ENCODE measurements around the gene FHOD3. TPM values are rescaled to one million over a fixed set of nuclear protein-coding genes. Genes with fewer than 3 reads are reported as not detected.

The FHOD3 gene
- total RNA-seq, 1 donor = 3.0 TPM

DNA sequence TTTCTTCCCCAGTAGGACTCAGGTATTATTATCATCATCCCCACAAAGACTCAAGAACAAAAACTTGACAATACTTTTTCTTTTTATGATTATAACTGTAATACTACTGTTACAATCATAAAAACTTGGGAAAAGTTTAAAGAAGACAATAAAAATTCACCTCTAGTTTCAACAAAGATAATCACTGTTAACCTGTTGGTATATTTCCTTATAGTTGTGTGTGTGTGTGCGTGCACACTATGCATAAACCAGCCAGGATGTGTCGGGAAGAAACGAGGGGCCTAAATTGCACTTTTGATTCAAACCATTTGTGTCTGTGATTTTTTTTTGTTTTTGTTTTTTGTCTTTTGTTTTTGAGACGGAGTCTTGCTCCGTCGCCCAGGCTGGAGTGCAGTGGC lies 298.3 kb downstream of the FHOD3 start:
- TF ChIP-seq, protein P1, sequence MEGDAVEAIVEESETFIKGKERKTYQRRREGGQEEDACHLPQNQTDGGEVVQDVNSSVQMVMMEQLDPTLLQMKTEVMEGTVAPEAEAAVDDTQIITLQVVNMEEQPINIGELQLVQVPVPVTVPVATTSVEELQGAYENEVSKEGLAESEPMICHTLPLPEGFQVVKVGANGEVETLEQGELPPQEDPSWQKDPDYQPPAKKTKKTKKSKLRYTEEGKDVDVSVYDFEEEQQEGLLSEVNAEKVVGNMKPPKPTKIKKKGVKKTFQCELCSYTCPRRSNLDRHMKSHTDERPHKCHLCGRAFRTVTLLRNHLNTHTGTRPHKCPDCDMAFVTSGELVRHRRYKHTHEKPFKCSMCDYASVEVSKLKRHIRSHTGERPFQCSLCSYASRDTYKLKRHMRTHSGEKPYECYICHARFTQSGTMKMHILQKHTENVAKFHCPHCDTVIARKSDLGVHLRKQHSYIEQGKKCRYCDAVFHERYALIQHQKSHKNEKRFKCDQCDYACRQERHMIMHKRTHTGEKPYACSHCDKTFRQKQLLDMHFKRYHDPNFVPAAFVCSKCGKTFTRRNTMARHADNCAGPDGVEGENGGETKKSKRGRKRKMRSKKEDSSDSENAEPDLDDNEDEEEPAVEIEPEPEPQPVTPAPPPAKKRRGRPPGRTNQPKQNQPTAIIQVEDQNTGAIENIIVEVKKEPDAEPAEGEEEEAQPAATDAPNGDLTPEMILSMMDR (IDR thresholded peaks at IDR 0.05; ENCODE audit: insufficient read depth, low read length) = no peak
- no peak for DNase-seq (ENCODE audit: low read depth)
- no peak overlapping the region for H3K4me3 ChIP-seq (ENCODE audit: low read depth, low read length)

DNA sequence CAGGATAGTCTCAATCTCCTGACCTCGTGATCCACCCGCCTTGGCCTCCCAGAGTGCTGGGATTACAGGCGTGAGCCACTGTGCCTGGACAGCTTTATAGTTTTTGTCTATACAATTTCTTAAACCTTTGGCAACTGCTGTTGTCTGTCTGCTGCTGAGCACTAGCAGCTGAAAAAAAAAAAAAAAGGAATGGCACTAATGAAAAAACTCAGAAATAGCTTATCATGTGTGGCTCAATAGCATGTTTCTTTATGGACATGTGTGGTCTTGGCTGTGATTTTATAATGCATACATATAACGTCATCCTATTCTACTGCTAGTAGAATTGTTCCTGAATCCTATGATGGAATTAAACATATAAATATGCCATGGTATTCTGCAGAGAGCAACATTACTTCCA lies 300.1 kb downstream of the FHOD3 start:
- H3K4me3 ChIP-seq (ENCODE audit: low read depth, low read length) = no peak overlapping the region
- no peak for DNase-seq (ENCODE audit: low read depth)
- TF ChIP-seq, protein P1 (IDR thresholded peaks at IDR 0.05; ENCODE audit: insufficient read depth, low read length) = no peak

DNA sequence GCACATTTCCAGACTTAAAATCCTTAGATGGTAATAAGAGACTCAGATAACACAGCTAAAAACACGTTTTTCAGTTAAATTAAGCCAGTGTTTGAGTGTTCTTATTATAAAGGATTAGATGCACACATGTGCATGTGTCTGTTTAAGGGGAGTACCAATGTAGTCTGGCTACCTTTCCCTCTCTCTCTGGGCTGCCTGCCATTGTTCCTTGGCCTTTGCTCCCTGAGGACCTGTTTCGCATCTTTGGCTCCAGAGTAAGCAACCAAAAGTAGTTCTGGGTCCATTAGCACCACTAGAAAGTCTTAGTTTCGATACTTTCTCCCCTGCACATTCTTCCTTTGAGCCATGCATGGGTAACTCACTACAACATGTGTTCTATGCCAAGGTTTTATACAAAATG lies 303.0 kb downstream of the FHOD3 start:
- TF ChIP-seq, protein P1 (IDR thresholded peaks at IDR 0.05; ENCODE audit: insufficient read depth, low read length) = no peak
- no peak for DNase-seq (ENCODE audit: low read depth)
- no peak overlapping the region for H3K4me3 ChIP-seq (ENCODE audit: low read depth, low read length)

DNA sequence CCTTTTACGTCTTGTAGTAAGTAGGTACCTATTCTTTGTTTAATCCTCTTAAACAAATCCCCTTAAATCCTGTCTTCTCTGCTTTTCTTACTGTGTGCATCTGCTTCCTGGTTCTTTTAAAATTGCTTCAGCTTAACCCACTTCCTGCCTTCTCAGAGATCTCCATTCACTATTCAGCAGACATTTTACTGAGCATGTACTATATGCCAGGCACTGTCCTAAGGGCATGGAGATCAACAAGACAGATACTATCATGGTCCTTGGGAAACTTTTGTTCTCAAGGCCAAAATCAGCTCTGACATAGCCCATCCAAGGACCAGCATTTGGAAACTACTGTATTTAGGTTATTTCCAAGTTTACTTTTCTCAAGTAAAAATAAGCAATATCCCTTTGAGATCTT lies 303.8 kb downstream of the FHOD3 start:
- no peak overlapping the region for H3K4me3 ChIP-seq (ENCODE audit: low read depth, low read length)
- TF ChIP-seq, protein P1 (IDR thresholded peaks at IDR 0.05; ENCODE audit: insufficient read depth, low read length) = no peak
- no peak for DNase-seq (ENCODE audit: low read depth)

DNA sequence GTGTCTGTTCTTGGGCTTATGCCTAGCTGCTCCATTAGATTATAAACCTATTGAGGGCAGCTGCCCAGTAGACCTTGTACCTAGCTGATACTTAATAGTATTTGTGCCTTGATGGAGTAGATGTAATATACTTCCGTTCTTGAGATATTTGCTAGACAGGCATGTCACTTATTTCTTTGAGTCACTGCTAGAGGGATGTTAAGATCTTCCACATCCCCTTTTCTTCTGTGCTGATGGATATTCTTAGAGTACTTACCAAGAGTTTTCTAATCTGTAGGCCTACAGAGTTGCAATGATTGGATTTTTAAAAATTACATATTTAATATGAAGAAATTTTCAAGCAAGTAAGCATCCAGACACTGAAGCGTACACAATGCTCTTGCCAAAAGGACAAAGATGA lies 304.6 kb downstream of the FHOD3 start:
- no peak for DNase-seq (ENCODE audit: low read depth)
- no peak overlapping the region for H3K4me3 ChIP-seq (ENCODE audit: low read depth, low read length)
- TF ChIP-seq, protein P1 (IDR thresholded peaks at IDR 0.05; ENCODE audit: insufficient read depth, low read length) = no peak

- DNase-seq (ENCODE audit: low read depth) = no peak
- TF ChIP-seq, protein P1 (IDR thresholded peaks at IDR 0.05; ENCODE audit: insufficient read depth, low read length) = no peak
- H3K4me3 ChIP-seq (ENCODE audit: low read depth, low read length) = no peak overlapping the region
Observed at GRCh38 chr18:36602620-36603019, 305.1 kb downstream of the FHOD3 start.

- H3K4me3 ChIP-seq (ENCODE audit: low read depth, low read length) = no peak overlapping the region
- no peak for DNase-seq (ENCODE audit: low read depth)
- TF ChIP-seq, protein P1 (IDR thresholded peaks at IDR 0.05; ENCODE audit: insufficient read depth, low read length) = no peak
Observed at GRCh38 chr18:36608107-36608506, 310.6 kb downstream of the FHOD3 start.
